GM12878 (cell line): ENCODE results near the gene CD8B.
"Not testable (repeated sequence)": the region's sequence is repeated elsewhere in the genome, so short reads cannot be mapped to it uniquely, and the experiment has no call there.

Source experiments
- BACH1 ChIP-seq: fragments of 450-650 bp; IDR thresholded peaks from 2 replicates; pipeline ENCODE4 v1.6.1; 2017; ENCODE audit warnings: mild to moderate bottlenecking, borderline replicate concordance
- BCL11A ChIP-seq: IDR thresholded peaks from 2 replicates; pipeline ENCODE4 v1.6.1; 2011; ENCODE audit warnings: low read depth, low read length
- CTCF ChIP-seq, 3 experiments: IDR thresholded peaks in 2 of 3; conservative IDR thresholded peaks in 1 of 3; 2 replicates each; pipeline ENCODE4 v1.5.1; 2011; ENCODE audit warnings: low read depth in 3 of 3, low read length in 3 of 3, mild to moderate bottlenecking in 3 of 3, control low read depth in 2 of 3, moderate library complexity in 2 of 3, inconsistent platforms in 1 of 3, mixed read lengths in 1 of 3; ENCODE audit not compliant: control insufficient read depth in 2 of 3, insufficient read depth in 1 of 3; ENCODE audit errors: extremely low read depth in 1 of 3
- EP300 ChIP-seq, 2 experiments: fragments of 150-350 bp in 1 of 2; IDR thresholded peaks; 2 replicates each; pipeline ENCODE4 v1.6.1; 2011 to 2012; ENCODE audit warnings: low read depth in 2 of 2, low read length in 2 of 2, borderline replicate concordance in 1 of 2, improper control_type of control experiment in 1 of 2, inconsistent platforms in 1 of 2; ENCODE audit not compliant: control insufficient read depth in 1 of 2
- EZH2 ChIP-seq: IDR thresholded peaks from 2 replicates; pipeline ENCODE4 v1.6.1; 2012; ENCODE audit warnings: low read depth, mild to moderate bottlenecking, control low read depth, inconsistent platforms, low read length, borderline replicate concordance; ENCODE audit not compliant: control insufficient read depth
- NR2C2 ChIP-seq: IDR thresholded peaks from 2 replicates; pipeline ENCODE4 v1.6.1; 2011; ENCODE audit warnings: borderline replicate concordance, low read depth; ENCODE audit not compliant: control insufficient read depth, insufficient read length
- POLR2A ChIP-seq: IDR thresholded peaks from 2 replicates; pipeline ENCODE4 v1.6.1; 2011; ENCODE audit warnings: low read depth, mild to moderate bottlenecking, low read length
- POLR2AphosphoS2 ChIP-seq: IDR thresholded peaks from 2 replicates; pipeline ENCODE4 v1.6.1; 2011; ENCODE audit warnings: low read depth, mild to moderate bottlenecking, low read length, improper control_type of control experiment, moderate library complexity
- RAD21 ChIP-seq: IDR thresholded peaks from 2 replicates; pipeline ENCODE4 v1.6.1; 2011; ENCODE audit warnings: mild to moderate bottlenecking, low read depth, low read length, moderate library complexity; ENCODE audit not compliant: insufficient read depth
- RBBP5 ChIP-seq: fragments of 200-600 bp; sonication (generic); conservative IDR thresholded peaks from 2 replicates; pipeline ENCODE4 v1.6.1; 2016
- RFX5 ChIP-seq: IDR thresholded peaks from 2 replicates; pipeline ENCODE4 v1.6.1; 2011; ENCODE audit warnings: low read depth, low read length, improper control_type of control experiment
- YY1 ChIP-seq: IDR thresholded peaks from 2 replicates; pipeline ENCODE4 v1.6.1; 2011; ENCODE audit warnings: low read depth, mild to moderate bottlenecking, low read length
- TF ChIP-seq, protein P1 (sequence below): IDR thresholded peaks from 2 replicates; pipeline ENCODE4 v1.6.1; 2012; ENCODE audit warnings: low read depth, low read length, improper control_type of control experiment
- TF ChIP-seq, protein P2 (sequence below): fragments of 450-650 bp; IDR thresholded peaks from 2 replicates; pipeline ENCODE4 v1.6.1; 2018; ENCODE audit warnings: mild to moderate bottlenecking, low read depth, moderate library complexity; ENCODE audit not compliant: partially characterized antibody

- TF ChIP-seq BCL11A; RAD21; POLR2AphosphoS2; NR2C2; RFX5; POLR2A; EZH2; YY1; BACH1; CTCF (IDR thresholded peaks at IDR 0.05 in 2 of 3, conservative IDR thresholded peaks at IDR 0.05 in 1 of 3; ENCODE audit: control insufficient read depth in 2 of 3, extremely low read depth in 1 of 3, insufficient read depth in 1 of 3, low read depth in 3 of 3, low read length in 3 of 3); EP300 (IDR thresholded peaks at IDR 0.05; ENCODE audit: borderline replicate concordance in 1 of 2, control insufficient read depth in 1 of 2, low read depth in 2 of 2, low read length in 2 of 2); RBBP5: not testable (repeated sequence)
- TF ChIP-seq, protein P1, sequence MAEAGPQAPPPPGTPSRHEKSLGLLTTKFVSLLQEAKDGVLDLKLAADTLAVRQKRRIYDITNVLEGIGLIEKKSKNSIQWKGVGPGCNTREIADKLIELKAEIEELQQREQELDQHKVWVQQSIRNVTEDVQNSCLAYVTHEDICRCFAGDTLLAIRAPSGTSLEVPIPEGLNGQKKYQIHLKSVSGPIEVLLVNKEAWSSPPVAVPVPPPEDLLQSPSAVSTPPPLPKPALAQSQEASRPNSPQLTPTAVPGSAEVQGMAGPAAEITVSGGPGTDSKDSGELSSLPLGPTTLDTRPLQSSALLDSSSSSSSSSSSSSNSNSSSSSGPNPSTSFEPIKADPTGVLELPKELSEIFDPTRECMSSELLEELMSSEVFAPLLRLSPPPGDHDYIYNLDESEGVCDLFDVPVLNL, result not testable (repeated sequence)
- TF ChIP-seq, protein P2, sequence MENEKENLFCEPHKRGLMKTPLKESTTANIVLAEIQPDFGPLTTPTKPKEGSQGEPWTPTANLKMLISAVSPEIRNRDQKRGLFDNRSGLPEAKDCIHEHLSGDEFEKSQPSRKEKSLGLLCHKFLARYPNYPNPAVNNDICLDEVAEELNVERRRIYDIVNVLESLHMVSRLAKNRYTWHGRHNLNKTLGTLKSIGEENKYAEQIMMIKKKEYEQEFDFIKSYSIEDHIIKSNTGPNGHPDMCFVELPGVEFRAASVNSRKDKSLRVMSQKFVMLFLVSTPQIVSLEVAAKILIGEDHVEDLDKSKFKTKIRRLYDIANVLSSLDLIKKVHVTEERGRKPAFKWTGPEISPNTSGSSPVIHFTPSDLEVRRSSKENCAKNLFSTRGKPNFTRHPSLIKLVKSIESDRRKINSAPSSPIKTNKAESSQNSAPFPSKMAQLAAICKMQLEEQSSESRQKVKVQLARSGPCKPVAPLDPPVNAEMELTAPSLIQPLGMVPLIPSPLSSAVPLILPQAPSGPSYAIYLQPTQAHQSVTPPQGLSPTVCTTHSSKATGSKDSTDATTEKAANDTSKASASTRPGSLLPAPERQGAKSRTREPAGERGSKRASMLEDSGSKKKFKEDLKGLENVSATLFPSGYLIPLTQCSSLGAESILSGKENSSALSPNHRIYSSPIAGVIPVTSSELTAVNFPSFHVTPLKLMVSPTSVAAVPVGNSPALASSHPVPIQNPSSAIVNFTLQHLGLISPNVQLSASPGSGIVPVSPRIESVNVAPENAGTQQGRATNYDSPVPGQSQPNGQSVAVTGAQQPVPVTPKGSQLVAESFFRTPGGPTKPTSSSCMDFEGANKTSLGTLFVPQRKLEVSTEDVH, result not testable (repeated sequence)
Measured at GRCh38 chr2:86837714-86838113, 24.0 kb downstream of the CD8B start.
